Measurements from ENCODE around the gene RNASE1. TPM values are rescaled to one million over a fixed set of nuclear protein-coding genes. Genes with fewer than 3 reads are reported as not detected.

Gene RNASE1
- total and polyA plus RNA-seq, 4 donors: 5.8 to 37.9 (median 22.1) TPM

DNA sequence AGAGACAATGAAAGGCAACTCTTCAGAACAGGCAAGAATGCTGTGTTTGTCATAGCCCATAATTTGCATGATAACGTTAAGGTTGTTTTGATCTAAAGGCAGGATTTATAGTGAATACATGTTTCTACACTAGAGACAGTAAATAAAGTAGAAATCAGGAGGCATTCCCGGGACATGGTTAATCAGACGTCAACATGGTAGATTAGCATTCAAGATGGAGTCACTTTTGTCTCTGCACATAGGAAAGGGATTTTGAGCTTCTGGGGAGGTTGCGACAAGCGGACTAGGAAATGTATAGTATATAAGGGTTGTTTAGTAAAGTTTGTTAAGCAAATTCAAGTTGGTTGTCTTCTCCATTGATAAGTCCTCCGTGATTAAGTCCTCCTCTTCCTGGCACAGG, 2.8 kb upstream of the RNASE1 start:
- H3K27ac ChIP-seq (ENCODE audit: low read depth in 1 of 2, low read length in 2 of 2): no peak overlapping the region
- DNase-seq (ENCODE audit: low spot score): no peak
- H3K27me3 ChIP-seq (ENCODE audit: control insufficient read depth in 4 of 4, insufficient read depth in 4 of 4, low read length in 3 of 4): no peaks in the 10 kb centered on the region
- H3K4me3 ChIP-seq (ENCODE audit: low read depth in 1 of 3, low read length in 3 of 3): no peak overlapping the region
- 93% methylated on average over 6 of the region's 6 CpGs for WGBS
- no peak overlapping the region for H3K9ac ChIP-seq (ENCODE audit: low read depth in 1 of 2, low read length in 2 of 2)
- peaks cover 0 to 11% (median 3%) of the 10 kb centered on the region in 4 donors for H3K4me1 ChIP-seq (ENCODE audit: control insufficient read depth in 4 of 4, insufficient read depth in 4 of 4, low read length in 3 of 4)
- peaks cover 0 to 2% (median 0%) of the 10 kb centered on the region in 4 donors for H3K36me3 ChIP-seq (ENCODE audit: control insufficient read depth in 4 of 4, insufficient read depth in 3 of 4, low read depth in 1 of 4, low read length in 3 of 4)
- no peaks in the 10 kb centered on the region for H3K9me3 ChIP-seq (ENCODE audit: control insufficient read depth in 4 of 4, low read length in 3 of 4)
- TF ChIP-seq HNF4G (IDR thresholded peaks at IDR 0.05): no peak
- TF ChIP-seq JUND (IDR thresholded peaks at IDR 0.05): no peak
- no peak for TF ChIP-seq GABPA (IDR thresholded peaks at IDR 0.05 in 1 of 2, conservative IDR thresholded peaks at IDR 0.05 in 1 of 2)
- TF ChIP-seq EGR1 (IDR thresholded peaks at IDR 0.05; ENCODE audit: low read depth in 2 of 2): no peak
- no peak for TF ChIP-seq FOXA2 (IDR thresholded peaks at IDR 0.05)
- no peak for TF ChIP-seq YY1 (IDR thresholded peaks at IDR 0.05)
- TF ChIP-seq, protein P1, sequence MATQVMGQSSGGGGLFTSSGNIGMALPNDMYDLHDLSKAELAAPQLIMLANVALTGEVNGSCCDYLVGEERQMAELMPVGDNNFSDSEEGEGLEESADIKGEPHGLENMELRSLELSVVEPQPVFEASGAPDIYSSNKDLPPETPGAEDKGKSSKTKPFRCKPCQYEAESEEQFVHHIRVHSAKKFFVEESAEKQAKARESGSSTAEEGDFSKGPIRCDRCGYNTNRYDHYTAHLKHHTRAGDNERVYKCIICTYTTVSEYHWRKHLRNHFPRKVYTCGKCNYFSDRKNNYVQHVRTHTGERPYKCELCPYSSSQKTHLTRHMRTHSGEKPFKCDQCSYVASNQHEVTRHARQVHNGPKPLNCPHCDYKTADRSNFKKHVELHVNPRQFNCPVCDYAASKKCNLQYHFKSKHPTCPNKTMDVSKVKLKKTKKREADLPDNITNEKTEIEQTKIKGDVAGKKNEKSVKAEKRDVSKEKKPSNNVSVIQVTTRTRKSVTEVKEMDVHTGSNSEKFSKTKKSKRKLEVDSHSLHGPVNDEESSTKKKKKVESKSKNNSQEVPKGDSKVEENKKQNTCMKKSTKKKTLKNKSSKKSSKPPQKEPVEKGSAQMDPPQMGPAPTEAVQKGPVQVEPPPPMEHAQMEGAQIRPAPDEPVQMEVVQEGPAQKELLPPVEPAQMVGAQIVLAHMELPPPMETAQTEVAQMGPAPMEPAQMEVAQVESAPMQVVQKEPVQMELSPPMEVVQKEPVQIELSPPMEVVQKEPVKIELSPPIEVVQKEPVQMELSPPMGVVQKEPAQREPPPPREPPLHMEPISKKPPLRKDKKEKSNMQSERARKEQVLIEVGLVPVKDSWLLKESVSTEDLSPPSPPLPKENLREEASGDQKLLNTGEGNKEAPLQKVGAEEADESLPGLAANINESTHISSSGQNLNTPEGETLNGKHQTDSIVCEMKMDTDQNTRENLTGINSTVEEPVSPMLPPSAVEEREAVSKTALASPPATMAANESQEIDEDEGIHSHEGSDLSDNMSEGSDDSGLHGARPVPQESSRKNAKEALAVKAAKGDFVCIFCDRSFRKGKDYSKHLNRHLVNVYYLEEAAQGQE (IDR thresholded peaks at IDR 0.05): no peak
- TF ChIP-seq, protein P2, sequence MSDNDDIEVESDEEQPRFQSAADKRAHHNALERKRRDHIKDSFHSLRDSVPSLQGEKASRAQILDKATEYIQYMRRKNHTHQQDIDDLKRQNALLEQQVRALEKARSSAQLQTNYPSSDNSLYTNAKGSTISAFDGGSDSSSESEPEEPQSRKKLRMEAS (IDR thresholded peaks at IDR 0.05): no peak
- TF ChIP-seq, protein P3, sequence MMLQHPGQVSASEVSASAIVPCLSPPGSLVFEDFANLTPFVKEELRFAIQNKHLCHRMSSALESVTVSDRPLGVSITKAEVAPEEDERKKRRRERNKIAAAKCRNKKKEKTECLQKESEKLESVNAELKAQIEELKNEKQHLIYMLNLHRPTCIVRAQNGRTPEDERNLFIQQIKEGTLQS (IDR thresholded peaks at IDR 0.05): no peak
- no peak for TF ChIP-seq SP1 (IDR thresholded peaks at IDR 0.05)
- no peak for TF ChIP-seq TAF1 (conservative IDR thresholded peaks at IDR 0.05)
- TF ChIP-seq, protein P4, sequence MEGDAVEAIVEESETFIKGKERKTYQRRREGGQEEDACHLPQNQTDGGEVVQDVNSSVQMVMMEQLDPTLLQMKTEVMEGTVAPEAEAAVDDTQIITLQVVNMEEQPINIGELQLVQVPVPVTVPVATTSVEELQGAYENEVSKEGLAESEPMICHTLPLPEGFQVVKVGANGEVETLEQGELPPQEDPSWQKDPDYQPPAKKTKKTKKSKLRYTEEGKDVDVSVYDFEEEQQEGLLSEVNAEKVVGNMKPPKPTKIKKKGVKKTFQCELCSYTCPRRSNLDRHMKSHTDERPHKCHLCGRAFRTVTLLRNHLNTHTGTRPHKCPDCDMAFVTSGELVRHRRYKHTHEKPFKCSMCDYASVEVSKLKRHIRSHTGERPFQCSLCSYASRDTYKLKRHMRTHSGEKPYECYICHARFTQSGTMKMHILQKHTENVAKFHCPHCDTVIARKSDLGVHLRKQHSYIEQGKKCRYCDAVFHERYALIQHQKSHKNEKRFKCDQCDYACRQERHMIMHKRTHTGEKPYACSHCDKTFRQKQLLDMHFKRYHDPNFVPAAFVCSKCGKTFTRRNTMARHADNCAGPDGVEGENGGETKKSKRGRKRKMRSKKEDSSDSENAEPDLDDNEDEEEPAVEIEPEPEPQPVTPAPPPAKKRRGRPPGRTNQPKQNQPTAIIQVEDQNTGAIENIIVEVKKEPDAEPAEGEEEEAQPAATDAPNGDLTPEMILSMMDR (IDR thresholded peaks at IDR 0.05; ENCODE audit: low read depth, low read length, missing input control): no peak
- no peak for TF ChIP-seq RXRA (IDR thresholded peaks at IDR 0.05)
- TF ChIP-seq, protein P5, sequence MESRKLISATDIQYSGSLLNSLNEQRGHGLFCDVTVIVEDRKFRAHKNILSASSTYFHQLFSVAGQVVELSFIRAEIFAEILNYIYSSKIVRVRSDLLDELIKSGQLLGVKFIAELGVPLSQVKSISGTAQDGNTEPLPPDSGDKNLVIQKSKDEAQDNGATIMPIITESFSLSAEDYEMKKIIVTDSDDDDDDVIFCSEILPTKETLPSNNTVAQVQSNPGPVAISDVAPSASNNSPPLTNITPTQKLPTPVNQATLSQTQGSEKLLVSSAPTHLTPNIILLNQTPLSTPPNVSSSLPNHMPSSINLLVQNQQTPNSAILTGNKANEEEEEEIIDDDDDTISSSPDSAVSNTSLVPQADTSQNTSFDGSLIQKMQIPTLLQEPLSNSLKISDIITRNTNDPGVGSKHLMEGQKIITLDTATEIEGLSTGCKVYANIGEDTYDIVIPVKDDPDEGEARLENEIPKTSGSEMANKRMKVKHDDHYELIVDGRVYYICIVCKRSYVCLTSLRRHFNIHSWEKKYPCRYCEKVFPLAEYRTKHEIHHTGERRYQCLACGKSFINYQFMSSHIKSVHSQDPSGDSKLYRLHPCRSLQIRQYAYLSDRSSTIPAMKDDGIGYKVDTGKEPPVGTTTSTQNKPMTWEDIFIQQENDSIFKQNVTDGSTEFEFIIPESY (IDR thresholded peaks at IDR 0.05): no peak
- no peak for TF ChIP-seq FOXA1 (IDR thresholded peaks at IDR 0.05)
- no peak for TF ChIP-seq RAD21 (IDR thresholded peaks at IDR 0.05)

DNA sequence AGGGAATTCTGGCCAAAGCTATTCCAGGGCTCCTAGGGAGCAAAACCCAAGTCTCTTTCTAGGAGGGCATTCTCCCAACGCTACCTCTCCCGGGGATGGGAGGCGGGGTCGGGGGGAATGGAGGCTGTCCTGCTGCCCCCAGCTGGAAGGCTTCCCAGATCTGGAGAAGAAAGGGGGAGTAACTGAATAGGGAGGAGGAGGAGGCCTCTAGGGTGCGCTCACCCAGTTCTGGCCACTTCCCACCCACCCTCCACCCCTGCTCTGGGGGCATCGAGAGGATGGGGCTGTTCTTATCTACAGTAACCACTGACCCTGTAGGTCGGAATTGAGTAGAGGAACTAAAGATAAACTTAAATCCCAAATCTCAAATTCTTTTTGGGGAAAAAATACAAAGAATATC, 579 bp upstream of the RNASE1 start:
- Histone ChIP-seq H3K27me3 (ENCODE audit: control insufficient read depth in 4 of 4, insufficient read depth in 4 of 4, low read length in 3 of 4) (no peaks in the 10 kb centered on the region), H3K4me3 (ENCODE audit: low read depth in 1 of 3, low read length in 3 of 3) (no peak overlapping the region), H3K27ac (ENCODE audit: low read depth in 1 of 2, low read length in 2 of 2) (no peak overlapping the region), H3K9me3 (ENCODE audit: control insufficient read depth in 4 of 4, low read length in 3 of 4) (no peaks in the 10 kb centered on the region), H3K9ac (ENCODE audit: low read depth in 1 of 2, low read length in 2 of 2) (no peak overlapping the region), H3K4me1 (ENCODE audit: control insufficient read depth in 4 of 4, insufficient read depth in 4 of 4, low read length in 3 of 4) (peaks cover 0 to 7% (median 3%) of the 10 kb centered on the region in 4 donors), H3K36me3 (ENCODE audit: control insufficient read depth in 4 of 4, insufficient read depth in 3 of 4, low read depth in 1 of 4, low read length in 3 of 4) (peaks cover 0 to under 1% (median 0%) of the 10 kb centered on the region in 4 donors)
- DNase-seq (ENCODE audit: low spot score): no peak
- TF ChIP-seq TAF1 (conservative IDR thresholded peaks at IDR 0.05) (no peak), FOXA2 (IDR thresholded peaks at IDR 0.05) (no peak), RXRA (IDR thresholded peaks at IDR 0.05) (no peak), GABPA (IDR thresholded peaks at IDR 0.05 in 1 of 2, conservative IDR thresholded peaks at IDR 0.05 in 1 of 2) (no peak), HNF4A (conservative IDR thresholded peaks at IDR 0.05) (no peak), EGR1 (IDR thresholded peaks at IDR 0.05; ENCODE audit: low read depth in 2 of 2) (no peak)
- TF ChIP-seq, protein P5 (IDR thresholded peaks at IDR 0.05): no peak
- TF ChIP-seq, protein P2 (IDR thresholded peaks at IDR 0.05): no peak
- WGBS: 65% methylated on average over 7 of the region's 7 CpGs
